Panc1 (cell line): ENCODE data around the gene NIPAL3. TPM values are rescaled to one million over a fixed set of nuclear protein-coding genes. Genes with fewer than 3 reads are reported as not detected.

Experiments
- ATAC-seq: fragments of 200-7000 bp; cut with Tn5 transposase; 2 replicates; pipeline ENCODE4 v1.9.1; 2020; ENCODE audit warnings: mild to moderate bottlenecking, moderate library complexity
- BruUV-seq: library from RNA; stranded (reverse); fragments of 400-500 nt; replicated peaks from 2 replicates; lab custom pipeline; 2021; lab: Mats Ljungman, UMichigan
- CTCF ChIA-PET: fragments of 300-600 bp; sonication (Branson Sonifier 250); formaldehyde crosslinking; loops from one replicate; lab custom pipeline; 2022; ENCODE audit warnings: antibody characterized with exemption; lab: Charles Lee
- POLR2A ChIA-PET: fragments of 300-600 bp; sonication (Branson Sonifier 250); formaldehyde crosslinking; loops from one replicate; lab custom pipeline; 2022; ENCODE audit warnings: antibody characterized with exemption; lab: Charles Lee
- DNase-seq: peaks from one replicate; pipeline ENCODE4 v3.0.0-alpha.2; 2010; ENCODE audit warnings: low read depth, low spot score
- H3K27ac ChIP-seq: 2 replicates; pipeline ENCODE4 v1.5.1; 2011; ENCODE audit warnings: mild to moderate bottlenecking, low read length, inconsistent platforms
- H3K27me3 ChIP-seq: fragments of 200-500 bp; sonication (Bioruptor generic); 2 replicates; pipeline ENCODE4 v1.6.0; 2014; ENCODE audit warnings: low read length, inconsistent platforms; ENCODE audit not compliant: control insufficient read depth, insufficient read depth
- H3K36me3 ChIP-seq: fragments of 200-500 bp; sonication (Bioruptor generic); 2 replicates; pipeline ENCODE4 v1.5.1; 2014; ENCODE audit warnings: inconsistent platforms, mild to moderate bottlenecking, low read length, moderate library complexity; ENCODE audit not compliant: control insufficient read depth, insufficient read depth
- H3K4me1 ChIP-seq: 2 replicates; pipeline ENCODE4 v1.5.1; 2011; ENCODE audit warnings: inconsistent platforms, mild to moderate bottlenecking, low read length, moderate library complexity; ENCODE audit not compliant: control insufficient read depth, insufficient read depth
- H3K4me3 ChIP-seq, 2 experiments: 2 replicates each; pipeline ENCODE4 v1.5.1; 2011 to 2012; ENCODE audit warnings: low read depth in 2 of 2, low read length in 2 of 2, mild to moderate bottlenecking in 2 of 2, inconsistent platforms in 1 of 2, moderate library complexity in 1 of 2
- H3K9me3 ChIP-seq: fragments of 200-500 bp; sonication (Bioruptor generic); 2 replicates; pipeline ENCODE4 v1.5.1; 2014; ENCODE audit warnings: low read depth, mild to moderate bottlenecking, inconsistent platforms, low read length, moderate library complexity; ENCODE audit not compliant: control insufficient read depth, insufficient read depth
- POLR2AphosphoS5 ChIP-seq: IDR thresholded peaks from 2 replicates; pipeline ENCODE4 v1.6.1; 2012; ENCODE audit warnings: mild to moderate bottlenecking, low read depth, low read length, moderate library complexity
- SIN3A ChIP-seq: IDR thresholded peaks from 2 replicates; pipeline ENCODE4 v1.6.1; 2012; ENCODE audit warnings: low read depth, mild to moderate bottlenecking, low read length, moderate library complexity, borderline replicate concordance; ENCODE audit not compliant: insufficient read depth
- TCF7L2 ChIP-seq: IDR thresholded peaks from 2 replicates; pipeline ENCODE4 v1.6.1; 2011; ENCODE audit warnings: mild to moderate bottlenecking, low read depth, low read length, inconsistent platforms
- in situ Hi-C: cut with HindIII; loops from 2 replicates; pipeline ENCODE4 v1.10.0; 2016; ENCODE audit warnings: low sequenced_read_pairs, low pct_unique_long_range_greater_than_20kb
- intact Hi-C: fragments of 100-400 bp; cut with micrococcal nuclease; formaldehyde crosslinking; loops from one replicate; pipeline ENCODE4 v1.10.0; 2022; ENCODE audit not compliant: unreplicated experiment
- total RNA-seq: library from RNA; stranded (reverse); gene quantifications from one replicate; pipeline ENCODE4 v1.2.1, GENCODE V29; 2021; ENCODE audit not compliant: unreplicated experiment
- TF ChIP-seq, protein P1 (sequence below): fragments of 450-650 bp; IDR thresholded peaks from 2 replicates; pipeline ENCODE4 v1.5.1; 2017; ENCODE audit warnings: mild to moderate bottlenecking
- TF ChIP-seq, protein P2 (sequence below), 2 experiments: IDR thresholded peaks; 2 replicates each; pipeline ENCODE4 v1.6.1; 2011 to 2012; ENCODE audit warnings: low read depth in 2 of 2, control low read depth in 1 of 2, low read length in 1 of 2, mild to moderate bottlenecking in 1 of 2, moderate library complexity in 1 of 2; ENCODE audit not compliant: insufficient read depth in 1 of 2

The NIPAL3 gene
- total RNA-seq, 1 experiment from 2014 or later: 13.6 TPM

DNA sequence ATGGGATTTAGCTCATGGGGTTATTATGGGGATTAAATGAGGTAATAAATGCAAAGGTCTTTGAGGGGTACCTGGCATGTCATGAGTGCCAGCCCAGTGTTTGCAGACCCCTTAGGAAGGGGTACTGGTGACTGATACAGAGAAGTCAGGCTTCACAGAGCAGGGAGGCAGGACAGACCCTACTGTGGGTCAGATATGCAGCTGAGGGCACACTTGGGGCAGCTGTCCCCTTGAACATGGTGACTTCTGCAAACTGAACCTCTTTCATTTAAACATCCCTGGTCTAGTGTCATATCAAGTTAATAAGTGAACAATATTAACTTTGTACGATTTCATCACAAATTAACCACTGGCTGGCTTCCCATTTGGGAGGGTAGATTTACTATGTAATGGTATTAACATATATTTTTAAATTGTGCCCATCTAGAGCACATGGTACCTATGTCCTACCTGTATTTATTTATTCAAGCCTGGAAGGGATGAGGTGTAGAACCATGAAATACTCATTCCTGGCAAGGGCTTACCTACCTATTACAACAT lies 27.9 kb upstream of the NIPAL3 start:
- TF ChIP-seq SIN3A (no peak), POLR2AphosphoS5 (no peak), TCF7L2 (no peak)
- TF ChIP-seq, protein P1, sequence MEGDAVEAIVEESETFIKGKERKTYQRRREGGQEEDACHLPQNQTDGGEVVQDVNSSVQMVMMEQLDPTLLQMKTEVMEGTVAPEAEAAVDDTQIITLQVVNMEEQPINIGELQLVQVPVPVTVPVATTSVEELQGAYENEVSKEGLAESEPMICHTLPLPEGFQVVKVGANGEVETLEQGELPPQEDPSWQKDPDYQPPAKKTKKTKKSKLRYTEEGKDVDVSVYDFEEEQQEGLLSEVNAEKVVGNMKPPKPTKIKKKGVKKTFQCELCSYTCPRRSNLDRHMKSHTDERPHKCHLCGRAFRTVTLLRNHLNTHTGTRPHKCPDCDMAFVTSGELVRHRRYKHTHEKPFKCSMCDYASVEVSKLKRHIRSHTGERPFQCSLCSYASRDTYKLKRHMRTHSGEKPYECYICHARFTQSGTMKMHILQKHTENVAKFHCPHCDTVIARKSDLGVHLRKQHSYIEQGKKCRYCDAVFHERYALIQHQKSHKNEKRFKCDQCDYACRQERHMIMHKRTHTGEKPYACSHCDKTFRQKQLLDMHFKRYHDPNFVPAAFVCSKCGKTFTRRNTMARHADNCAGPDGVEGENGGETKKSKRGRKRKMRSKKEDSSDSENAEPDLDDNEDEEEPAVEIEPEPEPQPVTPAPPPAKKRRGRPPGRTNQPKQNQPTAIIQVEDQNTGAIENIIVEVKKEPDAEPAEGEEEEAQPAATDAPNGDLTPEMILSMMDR: no peak
- TF ChIP-seq, protein P2, sequence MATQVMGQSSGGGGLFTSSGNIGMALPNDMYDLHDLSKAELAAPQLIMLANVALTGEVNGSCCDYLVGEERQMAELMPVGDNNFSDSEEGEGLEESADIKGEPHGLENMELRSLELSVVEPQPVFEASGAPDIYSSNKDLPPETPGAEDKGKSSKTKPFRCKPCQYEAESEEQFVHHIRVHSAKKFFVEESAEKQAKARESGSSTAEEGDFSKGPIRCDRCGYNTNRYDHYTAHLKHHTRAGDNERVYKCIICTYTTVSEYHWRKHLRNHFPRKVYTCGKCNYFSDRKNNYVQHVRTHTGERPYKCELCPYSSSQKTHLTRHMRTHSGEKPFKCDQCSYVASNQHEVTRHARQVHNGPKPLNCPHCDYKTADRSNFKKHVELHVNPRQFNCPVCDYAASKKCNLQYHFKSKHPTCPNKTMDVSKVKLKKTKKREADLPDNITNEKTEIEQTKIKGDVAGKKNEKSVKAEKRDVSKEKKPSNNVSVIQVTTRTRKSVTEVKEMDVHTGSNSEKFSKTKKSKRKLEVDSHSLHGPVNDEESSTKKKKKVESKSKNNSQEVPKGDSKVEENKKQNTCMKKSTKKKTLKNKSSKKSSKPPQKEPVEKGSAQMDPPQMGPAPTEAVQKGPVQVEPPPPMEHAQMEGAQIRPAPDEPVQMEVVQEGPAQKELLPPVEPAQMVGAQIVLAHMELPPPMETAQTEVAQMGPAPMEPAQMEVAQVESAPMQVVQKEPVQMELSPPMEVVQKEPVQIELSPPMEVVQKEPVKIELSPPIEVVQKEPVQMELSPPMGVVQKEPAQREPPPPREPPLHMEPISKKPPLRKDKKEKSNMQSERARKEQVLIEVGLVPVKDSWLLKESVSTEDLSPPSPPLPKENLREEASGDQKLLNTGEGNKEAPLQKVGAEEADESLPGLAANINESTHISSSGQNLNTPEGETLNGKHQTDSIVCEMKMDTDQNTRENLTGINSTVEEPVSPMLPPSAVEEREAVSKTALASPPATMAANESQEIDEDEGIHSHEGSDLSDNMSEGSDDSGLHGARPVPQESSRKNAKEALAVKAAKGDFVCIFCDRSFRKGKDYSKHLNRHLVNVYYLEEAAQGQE (IDR thresholded peaks at IDR 0.05; ENCODE audit: insufficient read depth in 1 of 2, low read depth in 2 of 2, low read length in 1 of 2): no peak
- BruUV-seq: no TSS peak
- ChIA-PET POLR2A (no interaction called here), CTCF (interaction anchor here (0.5 to 1.0 kb wide), 2 partner anchors 97 to 171 kb away, joined by 4 to 5 read pairs; no protein-coding TSS in a partner anchor)
- no peak for DNase-seq
- intact Hi-C loops: no loop called here
- H3K27ac ChIP-seq: peak overlapping the region; percentile 3; the same call in 1 of the 2 replicates
- H3K36me3 ChIP-seq: no peaks in the 10 kb centered on the region
- H3K27me3 ChIP-seq: no peaks in the 10 kb centered on the region
- no peak overlapping the region for H3K4me3 ChIP-seq
- in situ Hi-C loops: no loop called here
- peaks cover 15% of the 10 kb centered on the region for H3K4me1 ChIP-seq
- H3K9me3 ChIP-seq: no peaks in the 10 kb centered on the region
- ATAC-seq: no peak

DNA sequence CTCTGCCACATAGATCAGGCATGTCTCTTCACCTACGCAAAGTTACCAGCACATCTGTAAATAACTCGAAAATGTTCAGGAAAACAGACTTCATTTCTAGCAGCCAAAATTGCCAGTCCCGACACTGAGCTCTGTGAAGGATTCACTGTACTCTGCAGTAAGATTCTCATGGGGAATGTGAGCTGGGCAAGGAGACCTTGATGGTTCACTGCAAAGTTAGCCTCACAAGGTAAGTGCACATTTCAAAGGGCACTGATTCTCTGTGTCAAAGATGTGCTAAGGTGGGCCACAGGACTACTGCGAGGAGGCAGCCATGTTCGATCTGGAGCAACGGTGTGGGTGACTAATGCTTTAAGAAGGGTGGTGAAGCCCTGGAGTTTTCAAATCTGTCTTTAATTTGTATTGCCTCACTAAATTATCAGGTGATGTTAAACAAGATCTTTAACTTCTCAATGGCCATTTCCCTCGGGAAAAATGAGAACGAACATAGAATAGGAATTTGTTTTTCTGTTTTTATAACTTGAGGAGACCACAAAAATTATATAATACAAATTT lies 27.2 kb upstream of the NIPAL3 start:
- Histone ChIP-seq H3K9me3 (no peaks in the 10 kb centered on the region), H3K4me3 (no peak overlapping the region), H3K27ac (peak overlapping the region; percentile 56; the same call in 1 of the 2 replicates), H3K36me3 (no peaks in the 10 kb centered on the region), H3K4me1 (peaks cover 15% of the 10 kb centered on the region), H3K27me3 (no peaks in the 10 kb centered on the region)
- intact Hi-C loops (no loop called here), in situ Hi-C loops (no loop called here)
- POLR2A ChIA-PET: no interaction called here
- CTCF ChIA-PET: interaction anchor here (1.4 kb wide), 1 partner anchor 187 kb away, joined by 4 read pairs; no protein-coding TSS in a partner anchor
- BruUV-seq: no TSS peak
- DNase-seq: no peak
- TF ChIP-seq POLR2AphosphoS5 (no peak), TCF7L2 (no peak), SIN3A (no peak)
- TF ChIP-seq, protein P1: no peak
- TF ChIP-seq, protein P2 (IDR thresholded peaks at IDR 0.05; ENCODE audit: insufficient read depth in 1 of 2, low read depth in 2 of 2, low read length in 1 of 2): no peak
- ATAC-seq: no peak
